Kidney glomerular epithelial cell (primary cell): Measurements from ENCODE around the gene GDF11.

Experiments
- DNase-seq: peaks from one replicate; lab custom pipeline; 2025; lab: John Stamatoyannopoulos, UW

Gene GDF11

GRCh38 chr12:55742719-55743405 lies at the start of gene GDF11:
Gene GDF11, plus strand, starts transcription at chr12:55743122. Its CDS starts 195 bp downstream, at chr12:55743317.
- peak; percentile 48 for DNase-seq

GRCh38 chr12:55693323-55694187 lies 49.4 kb upstream of the GDF11 start:
- no peak for DNase-seq

- DNase-seq, result no peak
Measured at GRCh38 chr12:55694188-55694515, 48.8 kb upstream of the GDF11 start.

GRCh38 chr12:55694651-55695050 lies 48.3 kb upstream of the GDF11 start:
- no peak for DNase-seq

- no peak for DNase-seq
Measured at GRCh38 chr12:55695349-55695748, 47.6 kb upstream of the GDF11 start.

GRCh38 chr12:55696141-55696540 lies 46.8 kb upstream of the GDF11 start:
- DNase-seq, result no peak

- DNase-seq, result no peak
Measured at GRCh38 chr12:55696796-55697462, 46.0 kb upstream of the GDF11 start.

- no peak for DNase-seq
Measured at GRCh38 chr12:55697686-55698085, 45.2 kb upstream of the GDF11 start.

- DNase-seq, result no peak
Measured at GRCh38 chr12:55698241-55698955, 44.5 kb upstream of the GDF11 start.

GRCh38 chr12:55698965-55699364 lies 44.0 kb upstream of the GDF11 start:
- no peak for DNase-seq

- no peak for DNase-seq
Measured at GRCh38 chr12:55699471-55700055, 43.4 kb upstream of the GDF11 start.

GRCh38 chr12:55700255-55701018 lies 42.5 kb upstream of the GDF11 start:
- DNase-seq, result no peak

GRCh38 chr12:55702861-55703260 lies 40.1 kb upstream of the GDF11 start:
- DNase-seq, result no peak

- no peak for DNase-seq
Measured at GRCh38 chr12:55703288-55703687, 39.6 kb upstream of the GDF11 start.

- no peak for DNase-seq
Measured at GRCh38 chr12:55703901-55704761, 38.8 kb upstream of the GDF11 start.

- no peak for DNase-seq
Measured at GRCh38 chr12:55704824-55705718, 37.9 kb upstream of the GDF11 start.

- DNase-seq, result no peak
Measured at GRCh38 chr12:55705782-55706402, 37.0 kb upstream of the GDF11 start.

- DNase-seq, result no peak
Measured at GRCh38 chr12:55706568-55707218, 36.2 kb upstream of the GDF11 start.
